Gastroesophageal sphincter (tissue), 4 donors: Measurements from ENCODE around the gene GABRB3. TPM values are rescaled to one million over a fixed set of nuclear protein-coding genes. Genes with fewer than 3 reads are reported as not detected.

ENCODE experiments used
- ATAC-seq: fragments of 150-250 bp; one replicate; pipeline ENCODE4 v1.9.1; 2016; ENCODE audit warnings: mild to moderate bottlenecking, moderate library complexity
- H3K27ac ChIP-seq, 4 donors: fragments of 200-600 bp; sonication (generic) in 3 of 4; 1 replicate in 3 of 4; 2 replicates in 1 of 4; pipeline ENCODE4 v1.5.1; 2016 to 2019
- H3K27me3 ChIP-seq: fragments of 200-600 bp; sonication (generic); one replicate; pipeline ENCODE4 v1.5.1; 2019
- H3K36me3 ChIP-seq, 2 donors: fragments of 200-600 bp; sonication (generic); one replicate each; pipeline ENCODE4 v1.5.1; 2019; ENCODE audit warnings: control low read depth in 1 of 2
- H3K4me1 ChIP-seq, 3 donors: fragments of 200-600 bp; sonication (generic); 1 replicate in 2 of 3; 2 replicates in 1 of 3; pipeline ENCODE4 v1.5.1; 2016 to 2019; ENCODE audit warnings: control low read depth in 2 of 3
- H3K4me3 ChIP-seq, 2 donors: fragments of 200-600 bp; sonication (generic); one replicate each; pipeline ENCODE4 v1.5.1; 2019; ENCODE audit warnings: mild to moderate bottlenecking in 1 of 2, moderate library complexity in 1 of 2
- H3K9me3 ChIP-seq, 3 donors: fragments of 200-600 bp; sonication (generic); one replicate each; pipeline ENCODE4 v1.5.1; 2017 to 2019; ENCODE audit warnings: control low read depth in 2 of 3
- EP300 ChIP-seq: sonication (generic); formaldehyde crosslinking; IDR thresholded peaks from one replicate; pipeline ENCODE4 v1.6.1; 2017; ENCODE audit warnings: antibody characterized with exemption, mild to moderate bottlenecking
- POLR2A ChIP-seq, 2 donors: fragments of 450-650 bp; IDR thresholded peaks; one replicate each; pipeline ENCODE4 v1.6.1; 2017; ENCODE audit warnings: antibody characterized with exemption in 2 of 2, mild to moderate bottlenecking in 2 of 2, moderate library complexity in 1 of 2
- POLR2AphosphoS5 ChIP-seq: sonication (generic); formaldehyde crosslinking; IDR thresholded peaks from one replicate; pipeline ENCODE4 v1.6.1; 2017; ENCODE audit warnings: antibody characterized with exemption
- WGBS, 2 donors: methylation state at CpG; one replicate each; pipeline ENCODE4 v1.1.5; 2018; ENCODE audit warnings: low coverage in 1 of 2; 5-methylcytosine and 5-hydroxymethylcytosine counted together
- total RNA-seq, 4 donors: library from RNA; depleted of rRNA; stranded (reverse); fragments of >200 nt; gene quantifications; one replicate each; pipeline ENCODE4 v1.1.0, GENCODE V29; 2016
- TF ChIP-seq, protein P1 (sequence below), 4 experiments: fragments of 200-600 bp in 2 of 4; fragments of 450-650 bp in 2 of 4; sonication (generic) in 1 of 4; IDR thresholded peaks; one replicate each; pipeline ENCODE4 v1.5.1; 2017 to 2019; ENCODE audit warnings: antibody characterized with exemption in 4 of 4, mild to moderate bottlenecking in 2 of 4, moderate library complexity in 2 of 4

GABRB3 gene
- total RNA-seq, 4 donors from 2014 or later = 2.4 to 4.3 (median 3.6) TPM

DNA sequence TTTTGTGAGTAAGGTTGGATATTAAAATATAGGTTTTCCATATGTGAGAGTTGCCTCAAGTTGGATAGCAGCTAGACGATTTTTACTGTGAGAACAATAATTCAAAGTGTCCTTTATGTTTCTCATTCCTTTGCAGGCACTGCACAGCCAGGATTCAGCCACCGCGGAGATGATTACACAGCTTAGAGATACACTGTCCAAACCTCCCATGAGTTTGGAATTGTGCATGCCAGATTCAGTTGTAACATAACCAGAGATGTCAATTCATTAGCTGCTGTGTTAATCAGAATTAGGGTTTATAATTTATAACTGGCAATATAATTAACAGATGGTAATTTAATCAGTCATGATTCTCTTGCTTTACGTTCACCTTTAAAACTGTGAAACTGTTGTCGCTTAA lies 132.3 kb downstream of the GABRB3 start:
- TF ChIP-seq EP300 (no peak), POLR2AphosphoS5 (no peak), POLR2A (IDR thresholded peaks at IDR 0.05) (no peak)
- TF ChIP-seq, protein P1, sequence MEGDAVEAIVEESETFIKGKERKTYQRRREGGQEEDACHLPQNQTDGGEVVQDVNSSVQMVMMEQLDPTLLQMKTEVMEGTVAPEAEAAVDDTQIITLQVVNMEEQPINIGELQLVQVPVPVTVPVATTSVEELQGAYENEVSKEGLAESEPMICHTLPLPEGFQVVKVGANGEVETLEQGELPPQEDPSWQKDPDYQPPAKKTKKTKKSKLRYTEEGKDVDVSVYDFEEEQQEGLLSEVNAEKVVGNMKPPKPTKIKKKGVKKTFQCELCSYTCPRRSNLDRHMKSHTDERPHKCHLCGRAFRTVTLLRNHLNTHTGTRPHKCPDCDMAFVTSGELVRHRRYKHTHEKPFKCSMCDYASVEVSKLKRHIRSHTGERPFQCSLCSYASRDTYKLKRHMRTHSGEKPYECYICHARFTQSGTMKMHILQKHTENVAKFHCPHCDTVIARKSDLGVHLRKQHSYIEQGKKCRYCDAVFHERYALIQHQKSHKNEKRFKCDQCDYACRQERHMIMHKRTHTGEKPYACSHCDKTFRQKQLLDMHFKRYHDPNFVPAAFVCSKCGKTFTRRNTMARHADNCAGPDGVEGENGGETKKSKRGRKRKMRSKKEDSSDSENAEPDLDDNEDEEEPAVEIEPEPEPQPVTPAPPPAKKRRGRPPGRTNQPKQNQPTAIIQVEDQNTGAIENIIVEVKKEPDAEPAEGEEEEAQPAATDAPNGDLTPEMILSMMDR (IDR thresholded peaks at IDR 0.05) = no peak
- H3K27me3 ChIP-seq = no peaks in the 10 kb centered on the region
- no peaks in the 10 kb centered on the region for H3K9me3 ChIP-seq
- ATAC-seq = no peak
- H3K4me3 ChIP-seq = no peak overlapping the region
- no peak overlapping the region for H3K27ac ChIP-seq
- H3K36me3 ChIP-seq = no peaks in the 10 kb centered on the region
- WGBS, 2 donors = 57 to 58% methylated on average over 5 of the region's 5 CpGs
- no peaks in the 10 kb centered on the region for H3K4me1 ChIP-seq

DNA sequence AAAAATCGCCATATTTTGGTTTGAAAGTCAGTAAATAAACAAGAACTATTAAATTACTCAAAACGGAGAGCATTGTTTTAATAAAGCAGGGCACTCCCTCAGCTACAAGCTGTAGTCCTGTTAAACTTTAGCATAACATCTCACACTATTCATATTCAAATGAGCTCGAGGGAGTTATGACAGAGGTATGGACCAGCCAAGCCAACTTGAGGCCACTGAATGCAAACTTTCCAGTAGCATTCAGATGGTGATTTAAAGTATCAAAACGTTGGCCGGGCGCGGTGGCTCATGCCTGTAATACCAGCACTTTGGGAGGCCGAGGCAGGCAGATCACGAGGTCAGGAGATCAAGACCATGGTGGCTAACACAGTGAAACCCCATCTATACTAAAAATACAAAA lies 132.9 kb downstream of the GABRB3 start:
- Histone ChIP-seq H3K36me3 (no peaks in the 10 kb centered on the region), H3K9me3 (no peaks in the 10 kb centered on the region), H3K4me1 (no peaks in the 10 kb centered on the region), H3K4me3 (no peak overlapping the region), H3K27ac (no peak overlapping the region), H3K27me3 (no peaks in the 10 kb centered on the region)
- TF ChIP-seq POLR2A (IDR thresholded peaks at IDR 0.05) (no peak), POLR2AphosphoS5 (no peak), EP300 (no peak)
- TF ChIP-seq, protein P1 (IDR thresholded peaks at IDR 0.05) = no peak
- ATAC-seq = no peak
- 80 to 81% methylated on average over 6 to 9 of the region's 9 CpGs for WGBS, 2 donors

DNA sequence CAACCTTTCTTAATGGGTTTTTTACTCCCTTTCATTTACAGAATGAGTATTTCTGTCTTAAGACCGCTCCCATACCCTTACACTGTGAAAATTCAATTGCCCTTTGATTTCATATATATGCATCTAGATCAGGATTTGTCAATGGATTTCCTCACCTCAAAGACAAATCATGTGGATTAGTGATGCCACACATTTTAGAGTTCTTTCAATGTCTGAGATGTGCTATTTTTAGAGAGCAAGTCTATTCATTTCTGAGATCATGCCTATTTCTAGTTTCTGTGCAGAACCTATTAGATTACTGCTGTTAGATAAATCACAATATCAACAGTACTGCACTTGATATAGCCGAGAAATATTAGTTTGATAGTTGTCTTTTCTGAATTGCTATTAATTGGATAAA lies 137.3 kb downstream of the GABRB3 start:
- Histone ChIP-seq H3K9me3 (no peaks in the 10 kb centered on the region), H3K27me3 (peaks cover 9% of the 10 kb centered on the region), H3K27ac (no peak overlapping the region), H3K36me3 (no peaks in the 10 kb centered on the region), H3K4me1 (no peaks in the 10 kb centered on the region), H3K4me3 (no peak overlapping the region)
- TF ChIP-seq POLR2A (IDR thresholded peaks at IDR 0.05) = no peak
- no peak for TF ChIP-seq POLR2AphosphoS5
- no peak for TF ChIP-seq EP300
- TF ChIP-seq, protein P1 (IDR thresholded peaks at IDR 0.05) = no peak
- no peak for ATAC-seq
- WGBS, 2 donors = 63 to 84% methylated on average over 2 of the region's 2 CpGs

DNA sequence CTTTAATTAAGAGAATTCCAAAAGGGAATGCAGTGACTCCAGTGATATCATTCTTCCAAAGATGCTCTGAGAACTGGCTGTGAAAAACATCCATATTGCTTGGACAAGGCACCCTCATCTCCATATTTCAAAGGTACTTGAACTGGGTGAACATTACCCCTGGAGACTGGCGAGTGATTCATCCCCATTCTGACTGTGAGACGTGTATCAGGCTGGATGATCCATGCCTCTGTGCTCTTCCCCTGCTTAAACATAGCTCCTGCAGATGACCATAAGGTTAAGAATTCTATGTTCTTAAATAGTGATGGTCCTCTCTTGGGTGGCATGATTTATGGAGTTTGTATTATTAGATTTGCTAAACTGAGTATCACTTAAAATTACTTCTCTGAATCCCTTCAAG lies 137.8 kb downstream of the GABRB3 start:
- 60 to 70% methylated on average over 2 of the region's 2 CpGs for WGBS, 2 donors
- TF ChIP-seq POLR2AphosphoS5 (no peak), EP300 (no peak), POLR2A (IDR thresholded peaks at IDR 0.05) (no peak)
- TF ChIP-seq, protein P1 (IDR thresholded peaks at IDR 0.05) = no peak
- Histone ChIP-seq H3K27ac (no peak overlapping the region), H3K4me3 (no peak overlapping the region), H3K9me3 (no peaks in the 10 kb centered on the region), H3K36me3 (no peaks in the 10 kb centered on the region), H3K27me3 (peaks cover 9% of the 10 kb centered on the region), H3K4me1 (no peaks in the 10 kb centered on the region)
- ATAC-seq = no peak

DNA sequence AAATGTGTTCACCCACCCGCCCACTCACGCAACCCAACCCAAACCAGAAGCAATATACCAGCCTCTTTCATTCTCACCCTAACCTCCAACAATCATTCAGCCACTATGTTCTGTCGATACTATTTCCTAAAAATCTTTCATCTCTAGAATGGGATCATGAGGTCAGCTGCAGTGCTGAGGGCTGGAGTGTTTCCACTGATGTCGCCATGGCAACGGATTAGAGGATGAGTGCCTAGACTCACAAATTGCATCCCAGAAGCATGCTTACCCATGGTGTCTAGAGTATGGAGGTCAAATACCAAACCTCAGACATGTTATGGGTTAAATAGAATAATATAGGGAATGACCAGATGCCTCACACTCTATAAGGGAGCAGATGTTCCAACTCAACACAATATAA lies 138.5 kb downstream of the GABRB3 start:
- peaks cover 9% of the 10 kb centered on the region for H3K27me3 ChIP-seq
- no peak overlapping the region for H3K27ac ChIP-seq
- H3K4me3 ChIP-seq = no peak overlapping the region
- 40 to 80% methylated on average over 1 to 5 of the region's 5 CpGs for WGBS, 2 donors
- no peak for ATAC-seq
- H3K9me3 ChIP-seq = no peaks in the 10 kb centered on the region
- H3K36me3 ChIP-seq = no peaks in the 10 kb centered on the region
- TF ChIP-seq POLR2AphosphoS5 (no peak), EP300 (no peak), POLR2A (IDR thresholded peaks at IDR 0.05) (no peak)
- TF ChIP-seq, protein P1 (IDR thresholded peaks at IDR 0.05) = no peak
- H3K4me1 ChIP-seq = no peaks in the 10 kb centered on the region
